HepG2 (cell line): ENCODE measurements around the gene DUS2. TPM values are rescaled to one million over a fixed set of nuclear protein-coding genes. Genes with fewer than 3 reads are reported as not detected.

Experiments used
- FOXO4 ChIP-seq: sonication (generic); formaldehyde crosslinking; conservative IDR thresholded peaks from 2 replicates; pipeline ENCODE4 v1.8.1; 2023; ENCODE audit warnings: missing genetic modification reagents
- GPBP1L1 ChIP-seq: sonication (generic); formaldehyde crosslinking; IDR thresholded peaks from 2 replicates; pipeline ENCODE4 v1.5.0; 2020; ENCODE audit warnings: mild to moderate bottlenecking, missing genetic modification reagents
- GTF3A ChIP-seq: sonication (generic); formaldehyde crosslinking; conservative IDR thresholded peaks from 2 replicates; pipeline ENCODE4 v1.4.0; 2020; ENCODE audit warnings: mild to moderate bottlenecking, missing genetic modification reagents
- KAT2B ChIP-seq: fragments of 150-350 bp; IDR thresholded peaks from 2 replicates; pipeline ENCODE4 v1.6.1; 2014; ENCODE audit warnings: low read depth, low read length, borderline replicate concordance
- MIER3 ChIP-seq: IDR thresholded peaks from 2 replicates; pipeline ENCODE4 v1.6.1; 2016; ENCODE audit warnings: missing compliant biosample characterization, borderline replicate concordance
- SAFB2 ChIP-seq: sonication (generic); formaldehyde crosslinking; IDR thresholded peaks from 2 replicates; pipeline ENCODE4 v1.5.1; 2020; ENCODE audit warnings: missing genetic modification reagents, low read depth, mild to moderate bottlenecking, borderline replicate concordance
- ZNF124 ChIP-seq: sonication (generic); formaldehyde crosslinking; IDR thresholded peaks from 2 replicates; pipeline ENCODE4 v1.4.0; 2020; ENCODE audit warnings: missing genetic modification reagents
- ZNF18 ChIP-seq: sonication (generic); formaldehyde crosslinking; IDR thresholded peaks from 2 replicates; pipeline ENCODE4 v1.8.0; 2022; ENCODE audit warnings: mild to moderate bottlenecking, missing genetic modification reagents; ENCODE audit not compliant: insufficient replicate concordance
- ZNF564 ChIP-seq: sonication (generic); formaldehyde crosslinking; IDR thresholded peaks from 2 replicates; pipeline ENCODE4 v1.8.1; 2023; ENCODE audit warnings: mild to moderate bottlenecking, missing genetic modification reagents
- ZNF75D ChIP-seq: sonication (generic); formaldehyde crosslinking; IDR thresholded peaks from 2 replicates; pipeline ENCODE4 v1.8.1; 2023; ENCODE audit warnings: missing genetic modification reagents, mild to moderate bottlenecking, borderline replicate concordance
- ZNF83 ChIP-seq: sonication (generic); formaldehyde crosslinking; IDR thresholded peaks from 2 replicates; pipeline ENCODE4 v1.4.0; 2020; ENCODE audit warnings: missing genetic modification reagents, mild to moderate bottlenecking, borderline replicate concordance
- polyA plus RNA-seq, 8 experiments: library from polyadenylated mRNA; depleted of rRNA in 3 of 8; stranded (reverse) in 7 of 8; unstranded in 1 of 8; fragments of >200 nt; fragmentation: Illumina TruSeq in 4 of 8; extraction: Trizol in 4 of 8; gene quantifications; 2 replicates each; pipeline versions ENCODE4 v1.2.1 to v1.2.3, GENCODE V29; 2011 to 2016; ENCODE audit warnings: low read depth in 4 of 8, missing spikeins in 1 of 8, mixed read lengths in 1 of 8; ENCODE audit not compliant: insufficient read depth in 1 of 8
- total RNA-seq, 5 experiments: library from RNA; depleted of rRNA; stranded (reverse); fragments of >200 nt; fragmentation: Illumina TruSeq; extraction: Trizol; gene quantifications; 2 replicates each; pipeline ENCODE4 v1.2.3, GENCODE V29; 2016; ENCODE audit warnings: low read depth in 1 of 5

Gene DUS2
- total and polyA plus RNA-seq, 2 of the 13 experiments (the other 11 are each of a cell fraction or from before 2014, with no cell fraction given): 17.8 to 25.1 TPM

- TF ChIP-seq FOXO4 (0 out of 2 replicates have a peak, but pooled peaks have one; percentile 70), ZNF83 (no peak), GPBP1L1 (CRISPR knock-in tag) (no peak), ZNF564 (CRISPR knock-in tag) (no peak), KAT2B (no peak), ZNF18 (CRISPR knock-in tag) (no peak), ZNF75D (no peak), ZNF124 (CRISPR knock-in tag) (0 out of 2 replicates have a peak, but pooled peaks have one; percentile 56), GTF3A (no peak), MIER3 (no peak), SAFB2 (CRISPR knock-in tag) (peak; percentile 68; the same call in 1 of the 2 replicates)
These were observed 60.2 kb downstream of the DUS2 start (continued) for GRCh38 chr16:68083239-68083781.
